SU-DHL-6 (cell line): ENCODE measurements around the gene C16orf78.

Experiments
- H2AFZ ChIP-seq: fragments of 200-600 bp; sonication (generic); 2 replicates; pipeline ENCODE4 v1.6.1; 2014; ENCODE audit warnings: low read depth, mild to moderate bottlenecking, moderate library complexity, mixed read lengths, antibody characterized with exemption, low read length; ENCODE audit not compliant: severe bottlenecking
- H3F3A ChIP-seq: fragments of 200-600 bp; shearing (Covaris generic); 2 replicates; pipeline ENCODE4 v1.6.0; 2016; ENCODE audit warnings: antibody characterized with exemption, mild to moderate bottlenecking; ENCODE audit not compliant: insufficient read depth
- H3K27ac ChIP-seq: fragments of 200-600 bp; sonication (generic); 2 replicates; pipeline ENCODE4 v1.5.1; 2016; ENCODE audit warnings: low read depth, mild to moderate bottlenecking, low read length, moderate library complexity, mixed read lengths
- H3K27me3 ChIP-seq: fragments of 200-600 bp; sonication (generic), shearing (Covaris generic); 2 replicates; pipeline ENCODE4 v1.6.0; 2014; ENCODE audit warnings: mild to moderate bottlenecking, low read length
- H3K36me3 ChIP-seq: fragments of 200-600 bp; sonication (generic); 2 replicates; pipeline ENCODE4 v1.6.1; 2014; ENCODE audit warnings: mild to moderate bottlenecking, low read length, mixed read lengths
- H3K4me2 ChIP-seq: fragments of 300-600, 200-600 bp; shearing (Covaris generic), sonication (generic); 2 replicates; pipeline ENCODE4 v1.6.0; 2014; ENCODE audit warnings: low read length, low read depth, mild to moderate bottlenecking; ENCODE audit not compliant: poor library complexity, severe bottlenecking
- H3K4me3 ChIP-seq: fragments of 200-600 bp; sonication (generic); 2 replicates; pipeline ENCODE4 v1.5.1; 2014; ENCODE audit warnings: antibody characterized with exemption, low read length, mild to moderate bottlenecking, mixed read lengths; ENCODE audit not compliant: insufficient read depth, poor library complexity, severe bottlenecking
- H3K79me2 ChIP-seq: fragments of 200-600 bp; sonication (generic); 2 replicates; pipeline ENCODE4 v1.6.1; 2014; ENCODE audit warnings: mild to moderate bottlenecking, low read length, moderate library complexity; ENCODE audit not compliant: insufficient read depth
- H3K9ac ChIP-seq: fragments of 200-600 bp; sonication (generic); 2 replicates; pipeline ENCODE4 v1.7.0; 2014; ENCODE audit warnings: mild to moderate bottlenecking, low read length
- H3K9me2 ChIP-seq: fragments of 200-600 bp; sonication (generic); replicated peaks from 2 replicates; pipeline ENCODE4 v1.6.1; 2014; ENCODE audit warnings: low read length; ENCODE audit not compliant: insufficient read depth
- H3K9me3 ChIP-seq: fragments of 200-600 bp; sonication (generic); 2 replicates; pipeline ENCODE4 v1.6.1; 2014; ENCODE audit warnings: low read length, mixed read lengths; ENCODE audit not compliant: insufficient read depth
- H4K20me1 ChIP-seq: fragments of 200-600 bp; sonication (generic); 2 replicates; pipeline ENCODE4 v1.6.1; 2014; ENCODE audit warnings: low read depth, mild to moderate bottlenecking, antibody characterized with exemption, low read length, moderate library complexity, mixed read lengths
- CTCF ChIP-seq: fragments of 200-600 bp; sonication (generic); IDR thresholded peaks from one replicate; pipeline ENCODE4 v1.5.1; 2017; ENCODE audit warnings: antibody characterized with exemption, mild to moderate bottlenecking, low read length, moderate library complexity; ENCODE audit not compliant: insufficient read depth, poor library complexity, severe bottlenecking
- EZH2phosphoT487 ChIP-seq: fragments of 200-600 bp; sonication (generic), shearing (Covaris generic); conservative IDR thresholded peaks from 2 replicates; pipeline ENCODE4 v1.6.1; 2018; ENCODE audit warnings: mild to moderate bottlenecking, antibody characterized with exemption, low read length, moderate library complexity, mixed read lengths

The C16orf78 gene

DNA sequence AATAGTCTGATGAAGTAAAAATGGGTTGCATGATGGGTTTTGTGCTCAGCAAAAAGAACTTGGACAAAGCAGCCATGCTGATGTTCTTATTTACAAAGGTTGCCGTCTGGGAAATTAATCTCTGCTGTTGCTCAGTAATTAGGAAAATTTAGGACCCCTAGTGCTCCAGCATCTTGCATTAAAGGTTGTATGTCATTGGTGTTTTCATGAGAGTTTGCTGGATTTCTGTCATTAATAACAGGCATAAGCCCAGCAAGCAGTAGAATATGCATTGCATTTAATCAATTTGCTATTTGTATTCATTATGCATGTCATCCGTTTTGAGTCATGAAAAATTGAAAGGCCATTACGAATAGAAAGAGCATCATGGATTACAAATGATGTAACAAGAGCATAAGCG, 45.3 kb upstream of the C16orf78 start:
- Histone ChIP-seq H3K36me3 (no peaks in the 10 kb centered on the region), H2AFZ (no peak overlapping the region), H3K9me2 (no peaks in the 10 kb centered on the region), H3K4me2 (no peak overlapping the region), H3K79me2 (no peaks in the 10 kb centered on the region), H3K9me3 (no peaks in the 10 kb centered on the region), H3K27me3 (no peaks in the 10 kb centered on the region), H4K20me1 (no peaks in the 10 kb centered on the region), H3K9ac (no peak overlapping the region), H3F3A (no peaks in the 10 kb centered on the region), H3K4me3 (no peak overlapping the region), H3K27ac (no peak overlapping the region)
- TF ChIP-seq EZH2phosphoT487 (no peak), CTCF (no peak)

GRCh38 chr16:49330562-49331201, 42.9 kb upstream of the C16orf78 start:
- Histone ChIP-seq H3F3A (no peaks in the 10 kb centered on the region), H3K27ac (no peak overlapping the region), H4K20me1 (no peaks in the 10 kb centered on the region), H3K9me3 (no peaks in the 10 kb centered on the region), H3K79me2 (no peaks in the 10 kb centered on the region), H3K4me2 (no peak overlapping the region), H2AFZ (no peak overlapping the region), H3K9me2 (no peaks in the 10 kb centered on the region), H3K9ac (no peak overlapping the region), H3K4me3 (no peak overlapping the region), H3K27me3 (no peaks in the 10 kb centered on the region), H3K36me3 (no peaks in the 10 kb centered on the region)
- TF ChIP-seq EZH2phosphoT487 (no peak), CTCF (no peak)

GRCh38 chr16:49332589-49333258, 40.9 kb upstream of the C16orf78 start:
- H3K4me2 ChIP-seq, result no peak overlapping the region
- no peak overlapping the region for H3K4me3 ChIP-seq
- no peaks in the 10 kb centered on the region for H4K20me1 ChIP-seq
- TF ChIP-seq CTCF (no peak), EZH2phosphoT487 (no peak)
- H2AFZ ChIP-seq, result no peak overlapping the region
- H3K9me2 ChIP-seq, result no peaks in the 10 kb centered on the region
- no peak overlapping the region for H3K9ac ChIP-seq
- H3K27ac ChIP-seq, result no peak overlapping the region
- H3K27me3 ChIP-seq, result no peaks in the 10 kb centered on the region
- H3F3A ChIP-seq, result no peaks in the 10 kb centered on the region
- H3K9me3 ChIP-seq, result no peaks in the 10 kb centered on the region
- no peaks in the 10 kb centered on the region for H3K79me2 ChIP-seq
- no peaks in the 10 kb centered on the region for H3K36me3 ChIP-seq
